Transverse colon (tissue), 4 donors: ENCODE measurements around the gene PHOX2A. TPM values are rescaled to one million over a fixed set of nuclear protein-coding genes. Genes with fewer than 3 reads are reported as not detected.

Experiments
- DNase-seq: peaks from one replicate; pipeline ENCODE4 v3.0.0-alpha.2; 2019
- H3K27ac ChIP-seq, 4 donors: fragments of 200-600 bp; sonication (generic); 2 replicates each; pipeline ENCODE4 v1.5.1; 2016 to 2018; ENCODE audit warnings: inconsistent platforms in 4 of 4
- H3K27me3 ChIP-seq: fragments of 200-600 bp; sonication (generic); 2 replicates; pipeline ENCODE4 v1.5.1; 2017; ENCODE audit warnings: inconsistent platforms
- H3K36me3 ChIP-seq, 4 donors: fragments of 200-600 bp; sonication (generic); 2 replicates each; pipeline ENCODE4 v1.5.1; 2017 to 2019; ENCODE audit warnings: inconsistent platforms in 4 of 4
- H3K4me1 ChIP-seq, 4 donors: fragments of 200-600 bp; sonication (generic); 2 replicates each; pipeline ENCODE4 v1.5.1; 2017 to 2020; ENCODE audit warnings: inconsistent platforms in 4 of 4
- H3K4me3 ChIP-seq, 4 donors: fragments of 200-600 bp; sonication (generic); 1 replicate in 1 of 4; 2 replicates in 3 of 4; pipeline versions ENCODE4 v1.5.1 to v1.6.1; 2017 to 2019; ENCODE audit warnings: inconsistent platforms in 4 of 4
- H3K9me3 ChIP-seq, 2 donors: fragments of 200-600 bp; sonication (generic); 2 replicates each; pipeline ENCODE4 v1.5.1; 2017 to 2019; ENCODE audit warnings: inconsistent platforms in 2 of 2
- CTCF ChIP-seq, 5 experiments: fragments of 200-600 bp in 3 of 5; fragments of 450-650 bp in 2 of 5; sonication (generic) in 3 of 5; IDR thresholded peaks; 1 replicate in 2 of 5; 2 replicates in 3 of 5; pipeline ENCODE4 v1.5.1; 2016 to 2017; ENCODE audit warnings: antibody characterized with exemption in 5 of 5, inconsistent platforms in 3 of 5, mild to moderate bottlenecking in 2 of 5, moderate library complexity in 1 of 5
- EP300 ChIP-seq: sonication (generic); formaldehyde crosslinking; IDR thresholded peaks from one replicate; pipeline ENCODE4 v1.6.1; 2017; ENCODE audit warnings: antibody characterized with exemption, low read depth
- POLR2A ChIP-seq: fragments of 450-650 bp; IDR thresholded peaks from one replicate; pipeline ENCODE4 v1.6.1; 2016; ENCODE audit warnings: antibody characterized with exemption, mild to moderate bottlenecking, moderate library complexity
- POLR2AphosphoS5 ChIP-seq, 3 donors: sonication (generic); formaldehyde crosslinking; IDR thresholded peaks; one replicate each; pipeline ENCODE4 v1.6.1; 2016; ENCODE audit warnings: antibody characterized with exemption in 3 of 3
- whole genome bisulfite sequencing, 2 donors: methylation state at CpG; one replicate each; pipeline ENCODE4 v1.1.5; 2018; ENCODE audit warnings: low coverage in 1 of 2; 5-methylcytosine and 5-hydroxymethylcytosine counted together
- in situ Hi-C, 4 donors: fragments of 200-750 bp; cut with MboI; loops; one replicate each; pipeline versions ENCODE4 v1.15.0 to v1.15.1; 2017; ENCODE audit warnings: low sequenced_read_pairs in 3 of 4, low pct_ligation_motif_present in 1 of 4, low pct_unique_long_range_greater_than_20kb in 1 of 4
- intact Hi-C: fragments of 100-400 bp; cut with DNase I; formaldehyde crosslinking; loops from one replicate; pipeline ENCODE4 v1.15.1; 2023; ENCODE audit warnings: low total_unique reads
- total RNA-seq, 4 donors: library from RNA; depleted of rRNA; stranded (reverse); fragments of >200 nt; gene quantifications; one replicate each; pipeline ENCODE4 v1.1.0, GENCODE V29; 2016

PHOX2A gene
- total RNA-seq, 4 donors from 2014 or later = 0.41 to 2.6 (median 0.70) TPM

GRCh38 chr11:72229336-72229924, 14.5 kb downstream of the PHOX2A start:
- Histone ChIP-seq H3K36me3 (peaks cover 0 to 53% (median 11%) of the 10 kb centered on the region in 4 donors), H3K4me1 (peaks cover 0 to 18% (median 14%) of the 10 kb centered on the region in 4 donors), H3K9me3 (no peaks in the 10 kb centered on the region), H3K4me3 (no peak overlapping the region), H3K27ac (no peak overlapping the region), H3K27me3 (no peaks in the 10 kb centered on the region)
- in situ Hi-C loops = no loop called here
- WGBS, 2 donors = 83 to 93% methylated on average over 1 to 8 of the region's 8 CpGs
- intact Hi-C loops = no loop called here
- DNase-seq = no peak
- TF ChIP-seq POLR2A (no peak), EP300 (no peak), CTCF (IDR thresholded peaks at IDR 0.05) (no peak), POLR2AphosphoS5 (IDR thresholded peaks at IDR 0.05) (no peak)

- H3K36me3 ChIP-seq = peaks cover 0 to 47% (median 11%) of the 10 kb centered on the region in 4 donors
- DNase-seq = no peak
- peaks cover 0 to 18% (median 14%) of the 10 kb centered on the region in 4 donors for H3K4me1 ChIP-seq
- no peak overlapping the region for H3K4me3 ChIP-seq
- TF ChIP-seq POLR2AphosphoS5 (IDR thresholded peaks at IDR 0.05) = no peak
- no peak for TF ChIP-seq EP300
- TF ChIP-seq CTCF (IDR thresholded peaks at IDR 0.05) = no peak
- intact Hi-C loops (no loop called here), in situ Hi-C loops (no loop called here)
- no peaks in the 10 kb centered on the region for H3K27me3 ChIP-seq
- H3K9me3 ChIP-seq = no peaks in the 10 kb centered on the region
- 90% methylated on average over 7 of the region's 7 CpGs; no CpG with 5 or more reads in 1 of the 2 donors for WGBS, 2 donors
- H3K27ac ChIP-seq = no peak overlapping the region
These were observed 15.1 kb downstream of the PHOX2A start for GRCh38 chr11:72228844-72229231.

GRCh38 chr11:72228229-72228843, 15.6 kb downstream of the PHOX2A start:
- Histone ChIP-seq H3K27ac (no peak overlapping the region), H3K36me3 (peaks cover 0 to 42% (median 11%) of the 10 kb centered on the region in 4 donors), H3K4me1 (peaks cover 0 to 18% (median 14%) of the 10 kb centered on the region in 4 donors), H3K9me3 (no peaks in the 10 kb centered on the region), H3K27me3 (no peaks in the 10 kb centered on the region), H3K4me3 (no peak overlapping the region)
- 82 to 92% methylated on average over 6 to 16 of the region's 16 CpGs for WGBS, 2 donors
- in situ Hi-C loops (no loop called here), intact Hi-C loops (no loop called here)
- DNase-seq = no peak
- no peak for TF ChIP-seq EP300
- no peak for TF ChIP-seq CTCF (IDR thresholded peaks at IDR 0.05)
- no peak for TF ChIP-seq POLR2AphosphoS5 (IDR thresholded peaks at IDR 0.05)

- intact Hi-C loops (no loop called here), in situ Hi-C loops (no loop called here)
- H3K27me3 ChIP-seq = no peaks in the 10 kb centered on the region
- H3K4me3 ChIP-seq = no peak overlapping the region
- peaks cover 0 to 37% (median 11%) of the 10 kb centered on the region in 4 donors for H3K36me3 ChIP-seq
- no peak overlapping the region for H3K27ac ChIP-seq
- H3K4me1 ChIP-seq = peaks cover under 1 to 21% (median 16%) of the 10 kb centered on the region in 4 donors
- WGBS, 2 donors = 70 to 79% methylated on average over 1 to 14 of the region's 14 CpGs
- TF ChIP-seq CTCF (IDR thresholded peaks at IDR 0.05) (no peak), POLR2AphosphoS5 (IDR thresholded peaks at IDR 0.05) (no peak), POLR2A (no peak), EP300 (no peak)
- H3K9me3 ChIP-seq = no peaks in the 10 kb centered on the region
- DNase-seq = no peak
These were observed 16.4 kb downstream of the PHOX2A start for GRCh38 chr11:72227316-72228228.
